ENCODE measurements around the gene GIT2. TPM values are rescaled to one million over a fixed set of nuclear protein-coding genes. Genes with fewer than 3 reads are reported as not detected.

GIT2 gene
- total and polyA plus RNA-seq, 2 of the 8 experiments (the other 6 are each of a cell fraction or from before 2014, with no cell fraction given): 9.6 to 20.7 TPM

- no peak overlapping the region for H2BK5ac ChIP-seq (ENCODE audit: low read depth, low read length)
- DNase-seq (ENCODE audit: low read depth in 1 of 2, low spot score in 2 of 2) (no peak), FAIRE-seq (no peak)
- H2BK120ac ChIP-seq (replicated peaks; ENCODE audit: low read depth, low read length): no peak overlapping the region
- no peaks in the 10 kb centered on the region for H3K27me3 ChIP-seq (replicated peaks in 1 of 4; ENCODE audit: control insufficient read depth in 3 of 4, extremely low read depth in 1 of 4, insufficient read depth in 3 of 4, low read length in 3 of 4)
- no peaks in the 10 kb centered on the region for H3K23me2 ChIP-seq (ENCODE audit: low read depth, low read length)
- no peaks in the 10 kb centered on the region for H3K79me1 ChIP-seq (ENCODE audit: low read depth, low read length)
- H4K91ac ChIP-seq (replicated peaks; ENCODE audit: insufficient read length, low read length): no peak overlapping the region
- no peak overlapping the region for H3K27ac ChIP-seq (ENCODE audit: low read depth, low read length)
- ChIA-PET POLR2A (ENCODE audit: partially characterized antibody) (no interaction called here), CTCF (ENCODE audit: partially characterized antibody) (interaction anchor here (1.0 to 2.0 kb wide), 6 partner anchors 10 to 1084 kb away, joined by 3 to 7 read pairs (median 4); no protein-coding TSS in a partner anchor)
- no peak overlapping the region for H3K14ac ChIP-seq (ENCODE audit: insufficient read length)
- no peak overlapping the region for H2BK12ac ChIP-seq (ENCODE audit: low read depth, low read length)
- no peak overlapping the region for H3K4ac ChIP-seq (replicated peaks; ENCODE audit: insufficient read length, low read depth, low read length)
- H3K4me3 ChIP-seq (ENCODE audit: extremely low read depth in 1 of 4, insufficient read depth in 2 of 4, low read depth in 3 of 4, low read length in 4 of 4): no peak overlapping the region
- H3K4me1 ChIP-seq (replicated peaks in 1 of 4; ENCODE audit: control insufficient read depth in 3 of 4, insufficient read depth in 4 of 4, low read length in 3 of 4): peaks cover 0 to 7% (median 1%) of the 10 kb centered on the region in 4 experiments; a peak in 3 of 7 replicates
- H3K23ac ChIP-seq (ENCODE audit: insufficient read length): no peak overlapping the region
- no peak overlapping the region for H3K18ac ChIP-seq (ENCODE audit: extremely low read depth, low read length)
- H3K4me2 ChIP-seq (ENCODE audit: insufficient read depth in 1 of 2, low read depth in 2 of 2, low read length in 2 of 2): no peak overlapping the region
- H4K5ac ChIP-seq (ENCODE audit: insufficient read length, low read depth, low read length): no peak overlapping the region
- H4K20me1 ChIP-seq (replicated peaks in 1 of 2; ENCODE audit: control insufficient read depth in 1 of 2, insufficient read depth in 2 of 2, low read length in 2 of 2): no peaks in the 10 kb centered on the region
- no peak overlapping the region for H3K56ac ChIP-seq (replicated peaks; ENCODE audit: insufficient read length, low read depth, low read length)
- H2AFZ ChIP-seq (ENCODE audit: low read length): no peak overlapping the region
- H2BK20ac ChIP-seq (ENCODE audit: low read length): no peak overlapping the region
- H4K8ac ChIP-seq (ENCODE audit: extremely low read depth, insufficient read depth, low read length): no peak overlapping the region
- WGBS, 2 experiments (ENCODE audit: extremely low coverage in 1 of 2, insufficient coverage in 1 of 2, insufficient read length in 1 of 2, insufficient replicate concordance in 2 of 2, low coverage in 1 of 2, low lambda C conversion rate in 2 of 2, missing lambda C conversion rate in 1 of 2): 94% methylated on average over 6 of the region's 6 CpGs; no CpG with 5 or more reads in 1 of the 2 experiments
- H2AK5ac ChIP-seq (ENCODE audit: low read depth, low read length): no peak overlapping the region
- TF ChIP-seq EP300 (IDR thresholded peaks at IDR 0.05; ENCODE audit: borderline replicate concordance in 1 of 2, low read depth in 2 of 2, low read length in 2 of 2): no peak
- no peak for TF ChIP-seq JUND (IDR thresholded peaks at IDR 0.05; ENCODE audit: low read length)
- TF ChIP-seq RBBP5 (IDR thresholded peaks at IDR 0.05; ENCODE audit: borderline replicate concordance, low read depth, low read length): no peak
- TF ChIP-seq CTCF (IDR thresholded peaks at IDR 0.05; ENCODE audit: control extremely low read depth in 1 of 3, insufficient read depth in 1 of 3, low read depth in 1 of 3, low read length in 3 of 3): no peak
- TF ChIP-seq TCF12 (IDR thresholded peaks at IDR 0.05; ENCODE audit: low read depth, low read length): no peak
- TF ChIP-seq EZH2 (IDR thresholded peaks at IDR 0.05; ENCODE audit: low read depth, low read length, severe bottlenecking): no peak
- H3K79me2 ChIP-seq (ENCODE audit: control insufficient read depth in 1 of 2, insufficient read depth in 2 of 2, low read length in 2 of 2): no peaks in the 10 kb centered on the region
- no peaks in the 10 kb centered on the region for H3K9me3 ChIP-seq (ENCODE audit: insufficient read depth in 2 of 2, low read depth in 1 of 2, low read length in 1 of 2)
- H2BK15ac ChIP-seq (ENCODE audit: low read length): no peak overlapping the region
- no peak overlapping the region for H3K9ac ChIP-seq (replicated peaks in 1 of 4; ENCODE audit: extremely low read depth in 1 of 4, low read depth in 3 of 4, low read length in 3 of 4)
- peaks cover 0 to 15% (median 4%) of the 10 kb centered on the region in 4 experiments; a peak in 4 of 8 replicates for H3K36me3 ChIP-seq (ENCODE audit: control insufficient read depth in 2 of 4, insufficient read depth in 4 of 4, low read length in 3 of 4)
Observed at GRCh38 chr12:109940339-109940923, 55.7 kb downstream of the GIT2 start.
